ENCODE measurements around the gene SRPRA.

Gene SRPRA

GRCh38 chr11:126229858-126230540 is 38.7 kb downstream of the SRPRA start:
- no peak for TF ChIP-seq CTCF (IDR thresholded peaks at IDR 0.05; ENCODE audit: extremely low read depth, missing control alignments)
- DNase-seq (ENCODE audit: low spot score): no peak

GRCh38 chr11:126226334-126227084 is 42.2 kb downstream of the SRPRA start:
- DNase-seq (ENCODE audit: low spot score): no peak
- TF ChIP-seq CTCF (IDR thresholded peaks at IDR 0.05; ENCODE audit: extremely low read depth, missing control alignments): no peak

DNA sequence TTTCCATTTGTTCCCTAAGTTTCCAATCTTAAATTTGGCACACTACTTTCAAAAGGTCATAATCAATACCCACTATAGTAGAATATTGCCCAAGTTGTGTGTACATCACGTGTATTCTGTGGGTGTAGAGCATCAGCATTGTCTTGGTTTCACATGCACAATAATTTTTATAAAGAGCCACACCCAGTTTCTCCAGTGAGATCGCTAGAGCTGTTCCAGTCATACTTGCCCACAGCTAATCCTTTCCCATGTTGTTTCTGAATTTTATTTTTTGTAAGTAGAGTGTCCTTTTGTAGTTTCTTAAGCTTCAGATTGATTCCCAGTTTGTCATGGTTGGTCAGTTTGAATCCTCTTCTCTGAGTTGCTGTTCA is 43.4 kb downstream of the SRPRA start:
- DNase-seq (ENCODE audit: low spot score): no peak
- no peak for TF ChIP-seq CTCF (IDR thresholded peaks at IDR 0.05; ENCODE audit: extremely low read depth, missing control alignments)

DNA sequence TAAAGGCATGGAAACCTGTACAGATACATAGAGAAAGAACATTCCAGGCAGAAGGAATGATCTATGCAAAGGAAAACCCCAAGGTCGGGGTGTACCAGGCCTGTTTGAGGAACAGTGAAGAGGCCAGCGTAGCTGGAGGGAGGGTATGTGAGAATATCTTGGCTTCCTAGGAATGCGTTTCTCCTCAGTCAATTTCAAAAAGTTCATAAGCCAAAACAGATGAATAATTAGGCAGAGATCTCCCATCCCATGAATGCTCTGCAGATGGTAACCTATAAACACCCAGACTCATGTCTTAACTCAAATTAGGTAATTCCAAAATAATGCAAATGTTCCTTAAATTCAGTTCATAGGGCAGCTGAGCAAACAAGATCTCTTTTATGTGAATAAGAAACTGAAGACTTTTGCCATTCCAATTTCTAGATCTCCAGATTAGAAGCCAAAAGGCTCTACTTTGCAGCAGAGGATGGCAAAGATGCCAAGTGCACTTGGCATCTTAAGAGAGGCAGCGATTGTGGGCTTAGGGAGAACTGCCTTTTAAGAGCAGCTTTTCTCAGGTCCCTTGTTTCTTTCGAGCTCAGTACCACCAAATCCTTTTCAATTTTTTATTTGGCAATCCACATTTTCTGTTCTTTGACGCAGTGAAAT is 43.9 kb downstream of the SRPRA start:
- DNase-seq (ENCODE audit: low spot score): no peak
- TF ChIP-seq CTCF (IDR thresholded peaks at IDR 0.05; ENCODE audit: extremely low read depth, missing control alignments): no peak

DNA sequence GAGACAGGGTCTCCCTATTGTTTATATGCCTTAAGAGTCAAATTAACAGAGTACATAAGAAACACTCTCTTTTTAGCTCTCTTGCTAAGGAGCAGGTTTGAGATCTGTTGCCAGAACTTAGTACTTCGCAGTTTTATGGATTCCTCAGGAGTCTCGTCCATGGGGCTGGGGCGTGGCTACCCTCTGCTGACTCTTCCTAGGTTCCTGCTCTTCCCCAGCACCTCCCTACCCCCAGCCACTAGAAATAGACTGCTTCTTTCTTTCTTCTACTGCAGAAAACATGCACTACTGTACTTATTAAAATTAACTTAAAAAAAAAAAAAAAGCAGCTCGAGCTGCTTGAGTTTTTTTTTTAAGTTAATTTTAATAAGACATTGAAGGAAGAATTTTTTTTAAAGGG is 49.1 kb downstream of the SRPRA start:
- DNase-seq (ENCODE audit: low spot score): no peak
- TF ChIP-seq CTCF (IDR thresholded peaks at IDR 0.05; ENCODE audit: extremely low read depth, missing control alignments): no peak

- no peak for TF ChIP-seq CTCF (IDR thresholded peaks at IDR 0.05; ENCODE audit: extremely low read depth, missing control alignments)
- DNase-seq (ENCODE audit: low spot score): no peak
These were observed 51.2 kb downstream of the SRPRA start for GRCh38 chr11:126217491-126217890.
